A549 (cell line): ENCODE data around the gene CREB5. TPM values are rescaled to one million over a fixed set of nuclear protein-coding genes. Genes with fewer than 3 reads are reported as not detected.

Experiments
- ATAC-seq, 2 experiments: fragments of 200-7000 bp in 1 of 2; fragments of >200 bp in 1 of 2; cut with Nextera tagmentation in 1 of 2; cut with Tn5 transposase in 1 of 2; 3 replicates each; pipeline versions ENCODE4 v1.8.0 to v1.9.1; 2018 to 2020; ENCODE audit warnings: mild to moderate bottlenecking in 1 of 2, moderate library complexity in 1 of 2
- CTCF ChIA-PET: fragments of 300-600 bp; sonication (Branson Sonifier 250); formaldehyde crosslinking; extraction: SDS; loops from one replicate; lab custom pipeline; 2021; ENCODE audit warnings: antibody characterized with exemption, inconsistent platforms; lab: Yijun Ruan, JAX
- POLR2A ChIA-PET: fragments of 350-600 bp; formaldehyde crosslinking; extraction: SDS; loops from one replicate; lab custom pipeline; 2021; ENCODE audit warnings: antibody characterized with exemption, inconsistent platforms; lab: Yijun Ruan, JAX
- DNase-seq, 2 experiments: peaks; one replicate each; pipeline versions ENCODE4 v3.0.0 to v3.0.0-alpha.2; 2011 to 2016; ENCODE audit warnings: low read depth in 1 of 2, low spot score in 1 of 2
- FAIRE-seq: peaks from 2 replicates; lab custom pipeline; 2011; peaks lifted over from hg19 to GRCh38; lab: Jason Lieb, UNC
- H3K27ac ChIP-seq, 2 experiments: fragments of >200 bp; sonication (Bioruptor Twin); formaldehyde crosslinking; 3 replicates each; pipeline ENCODE4 v1.5.1; 2016 to 2017
- H3K4me1 ChIP-seq: fragments of >200 bp; sonication (Bioruptor Twin); formaldehyde crosslinking; 3 replicates; pipeline ENCODE4 v1.6.1; 2016
- H3K4me2 ChIP-seq: fragments of >200 bp; sonication (Bioruptor Twin); formaldehyde crosslinking; 3 replicates; pipeline ENCODE4 v1.6.1; 2016
- H3K4me3 ChIP-seq: fragments of >200 bp; sonication (Bioruptor Twin); formaldehyde crosslinking; 3 replicates; pipeline ENCODE4 v1.5.1; 2016
- H3K9me3 ChIP-seq: fragments of >200 bp; sonication (Bioruptor Twin); formaldehyde crosslinking; 3 replicates; pipeline ENCODE4 v1.6.1; 2016
- BCL3 ChIP-seq: fragments of >200 bp; sonication (Bioruptor Twin); formaldehyde crosslinking; IDR thresholded peaks from 3 replicates; pipeline ENCODE4 v1.6.1; 2016
- CHD4 ChIP-seq: fragments of 200-600 bp; sonication (generic); IDR thresholded peaks from 2 replicates; pipeline ENCODE4 v1.6.1; 2016; ENCODE audit warnings: antibody characterized with exemption, mild to moderate bottlenecking, borderline replicate concordance
- E2F6 ChIP-seq: IDR thresholded peaks from 2 replicates; pipeline ENCODE4 v1.6.1; 2012; ENCODE audit warnings: low read depth, borderline replicate concordance
- ESRRA ChIP-seq: fragments of 150-350 bp; IDR thresholded peaks from 2 replicates; pipeline ENCODE4 v1.6.1; 2014; ENCODE audit warnings: mild to moderate bottlenecking, low read length, borderline replicate concordance
- FOSL2 ChIP-seq, 2 experiments: fragments of 450-650 bp in 1 of 2; fragments of >200 bp in 1 of 2; sonication (Bioruptor Twin) in 1 of 2; formaldehyde crosslinking; IDR thresholded peaks; 2 replicates each; pipeline versions ENCODE4 v1.5.0 to v1.6.1; 2016 to 2020; ENCODE audit warnings: mild to moderate bottlenecking in 1 of 2, moderate library complexity in 1 of 2
- HES2 ChIP-seq: fragments of >200 bp; sonication (Bioruptor Twin); formaldehyde crosslinking; IDR thresholded peaks from 2 replicates; pipeline ENCODE4 v1.6.1; 2016
- KDM5A ChIP-seq: fragments of 200-600 bp; sonication (generic); IDR thresholded peaks from 2 replicates; pipeline ENCODE4 v1.6.1; 2016; ENCODE audit warnings: antibody characterized with exemption, mild to moderate bottlenecking
- MAFK ChIP-seq: fragments of 450-650 bp; IDR thresholded peaks from 2 replicates; pipeline ENCODE4 v1.6.1; 2014; ENCODE audit not compliant: partially characterized antibody
- MAZ ChIP-seq: fragments of 150-350 bp; IDR thresholded peaks from 2 replicates; pipeline ENCODE4 v1.6.1; 2014; ENCODE audit warnings: antibody characterized with exemption, low read depth, low read length, borderline replicate concordance
- MYC ChIP-seq: IDR thresholded peaks from 2 replicates; pipeline ENCODE4 v1.6.1; 2012; ENCODE audit warnings: mild to moderate bottlenecking, inconsistent platforms, low read length, improper control_type of control experiment, borderline replicate concordance
- PHF8 ChIP-seq: fragments of 200-600 bp; sonication (generic); IDR thresholded peaks from 2 replicates; pipeline ENCODE4 v1.6.1; 2016; ENCODE audit warnings: low read depth, mild to moderate bottlenecking, antibody characterized with exemption, moderate library complexity, borderline replicate concordance
- POLR2A ChIP-seq: IDR thresholded peaks from 2 replicates; pipeline ENCODE4 v1.6.1; 2012; ENCODE audit warnings: mild to moderate bottlenecking, low read length
- POLR2AphosphoS2 ChIP-seq: conservative IDR thresholded peaks from 2 replicates; pipeline ENCODE4 v1.6.1; 2012; ENCODE audit warnings: low read length, improper control_type of control experiment, inconsistent platforms
- RCOR1 ChIP-seq: fragments of 150-350 bp; IDR thresholded peaks from 2 replicates; pipeline ENCODE4 v1.6.1; 2014; ENCODE audit warnings: antibody characterized with exemption, low read length, low read depth
- RFX5 ChIP-seq: fragments of 450-650 bp; IDR thresholded peaks from 2 replicates; pipeline ENCODE4 v1.7.1; 2014; ENCODE audit warnings: antibody characterized with exemption, mild to moderate bottlenecking, moderate library complexity
- RNF2 ChIP-seq: fragments of 200-600 bp; sonication (generic); IDR thresholded peaks from 2 replicates; pipeline ENCODE4 v1.6.1; 2016; ENCODE audit warnings: low read depth, mild to moderate bottlenecking, antibody characterized with exemption, moderate library complexity, borderline replicate concordance
- SMC3 ChIP-seq: fragments of >200 bp; sonication (Bioruptor Twin); formaldehyde crosslinking; IDR thresholded peaks from 3 replicates; pipeline ENCODE4 v1.6.1; 2018; ENCODE audit warnings: inconsistent platforms
- ZC3H11A ChIP-seq: fragments of 450-650 bp; IDR thresholded peaks from 2 replicates; pipeline ENCODE4 v1.6.1; 2014; ENCODE audit warnings: antibody characterized with exemption, mild to moderate bottlenecking
- ZSCAN20 ChIP-seq: fragments of 250-450 bp; sonication (Bioruptor Pico); IDR thresholded peaks from 2 replicates; pipeline ENCODE4 v1.8.0; 2022; ENCODE audit warnings: mild to moderate bottlenecking, moderate library complexity
- WGBS: methylation state at CpG from one replicate; pipeline ENCODE4 v1.1.6; 2017; ENCODE audit errors: missing lambda C conversion rate; 5-methylcytosine and 5-hydroxymethylcytosine counted together
- polyA plus RNA-seq, 4 experiments: library from polyadenylated mRNA; depleted of rRNA in 3 of 4; stranded (reverse); fragments of >200 nt; fragmentation: RNase III in 1 of 4; extraction: RNeasy Plus Mini Kit Qiagen cat#74134 plus additional on column Dnase treatment in 1 of 4; gene quantifications; 2 replicates in 3 of 4; 3 replicates in 1 of 4; pipeline ENCODE4 v1.2.3, GENCODE V29; 2011 to 2017

Gene CREB5
- polyA plus RNA-seq, 2 of the 4 experiments (the other 2 are of a cell fraction): 0.61 to 1.5 TPM

- TF ChIP-seq RCOR1 (no peak), ESRRA (no peak), HES2 (no peak), MAFK (no peak), FOSL2 (IDR thresholded peaks at IDR 0.05) (0 out of 2 replicates have a peak, but pooled peaks have one; percentile 28), FOSL2 (CRISPR knock-in tag; IDR thresholded peaks at IDR 0.05) (peak; percentile 41)
- TF ChIP-seq, all 56 proteins: peak for 1
- Histone ChIP-seq H3K27ac (no peak overlapping the region), H3K4me2 (no peak overlapping the region), H3K4me1 (no peaks in the 10 kb centered on the region), H3K4me3 (no peak overlapping the region), H3K9me3 (no peaks in the 10 kb centered on the region)
- ChIA-PET CTCF (no interaction called here), POLR2A (no interaction called here)
- WGBS: 36% methylated on average over 4 of the region's 4 CpGs
- FAIRE-seq (no peak), ATAC-seq (peak; percentile 54 to 66; a peak in 3 of 6 replicates), DNase-seq (peak; percentile 10 to 19)
These were observed 392.7 kb downstream of the CREB5 start for GRCh38 chr7:28804990-28805389.

- WGBS: 56% methylated on average over 7 of the region's 7 CpGs
- H3K4me1 ChIP-seq: no peaks in the 10 kb centered on the region
- no peak overlapping the region for H3K27ac ChIP-seq
- no peak for TF ChIP-seq ZC3H11A
- TF ChIP-seq RNF2: no peak
- no peak for TF ChIP-seq SMC3
- TF ChIP-seq MYC: no peak
- no peak for TF ChIP-seq ZSCAN20 (CRISPR knock-in tag)
- no peak for TF ChIP-seq CHD4
- TF ChIP-seq, all 56 proteins: peak for 0
- Histone ChIP-seq H3K9me3 (no peaks in the 10 kb centered on the region), H3K4me2 (no peak overlapping the region), H3K4me3 (no peak overlapping the region)
- CTCF ChIA-PET: interaction anchor here (1.2 kb wide), 1 partner anchor 53 kb away, joined by 3 read pairs; no protein-coding TSS in a partner anchor
- no peak for FAIRE-seq
- POLR2A ChIA-PET: no interaction called here
- ATAC-seq: no peak
- DNase-seq: no peak
These were observed 394.5 kb downstream of the CREB5 start for GRCh38 chr7:28806841-28807240.

DNA sequence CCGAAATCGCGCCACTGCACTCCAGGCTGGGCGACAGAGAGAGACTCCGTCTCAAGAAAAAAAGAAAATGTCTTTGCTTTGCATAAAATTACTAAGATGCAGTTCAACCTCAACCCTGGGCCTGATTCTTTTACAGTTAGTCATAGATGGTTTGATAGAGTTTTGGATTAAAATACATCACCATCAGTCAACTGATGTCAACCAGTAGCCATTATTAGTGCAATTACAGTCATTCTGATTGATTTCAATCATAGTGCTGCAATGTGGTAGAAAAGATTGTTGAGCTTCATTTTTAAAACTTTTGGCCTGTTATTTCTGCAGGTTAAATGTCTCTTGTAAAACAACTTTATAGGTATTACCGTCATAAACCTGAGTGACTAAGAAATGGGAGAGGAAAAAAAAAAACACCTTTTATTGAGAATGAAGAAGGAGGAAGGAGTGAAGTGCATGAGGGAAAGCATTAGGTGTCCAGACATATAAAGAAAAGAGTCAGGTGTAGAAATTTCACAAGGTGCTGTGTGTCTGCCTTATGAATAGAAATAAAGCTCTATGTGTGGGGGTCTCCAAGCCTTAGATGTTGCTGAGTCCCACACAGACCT, 395.2 kb downstream of the CREB5 start:
- CTCF ChIA-PET: interaction anchor here (1.2 to 1.3 kb wide), 2 partner anchors 10 to 54 kb away, joined by 3 read pairs; no protein-coding TSS in a partner anchor
- H3K4me3 ChIP-seq: no peak overlapping the region

More for the DNA sequence above, 395.2 kb downstream of the CREB5 start:
- TF ChIP-seq HES2 (no peak), POLR2AphosphoS2 (no peak), MAZ (no peak), ZC3H11A (no peak), MAFK (no peak), POLR2A (no peak), KDM5A (no peak), BCL3 (no peak), PHF8 (no peak), RFX5 (no peak), RNF2 (no peak), E2F6 (no peak)
- FAIRE-seq (no peak), DNase-seq (no peak), ATAC-seq (no peak)
- Histone ChIP-seq H3K9me3 (no peaks in the 10 kb centered on the region), H3K4me1 (no peaks in the 10 kb centered on the region), H3K4me2 (no peak overlapping the region), H3K27ac (no peak overlapping the region)
- WGBS: 92% methylated on average over 6 of the region's 6 CpGs
- POLR2A ChIA-PET: no interaction called here
